Thyroid gland (tissue), 4 donors: ENCODE measurements around the gene NUPR1. TPM values are rescaled to one million over a fixed set of nuclear protein-coding genes. Genes with fewer than 3 reads are reported as not detected.
"Not testable (repeated sequence)": the region's sequence is repeated elsewhere in the genome, so short reads cannot be mapped to it uniquely, and the experiment has no call there.

Source experiments
- DNase-seq, 2 donors: peaks; one replicate each; pipeline ENCODE4 v3.0.0-alpha.2; 2019
- H3K27ac ChIP-seq, 3 donors: fragments of 200-600 bp; sonication (generic); 1 replicate in 2 of 3; 2 replicates in 1 of 3; pipeline ENCODE4 v1.5.1; 2016 to 2019; ENCODE audit warnings: mild to moderate bottlenecking in 1 of 3, moderate library complexity in 1 of 3
- H3K27me3 ChIP-seq: fragments of 200-600 bp; sonication (generic); one replicate; pipeline ENCODE4 v1.5.1; 2019
- H3K36me3 ChIP-seq, 2 donors: fragments of 200-600 bp; sonication (generic); one replicate each; pipeline ENCODE4 v1.5.1; 2016 to 2019
- H3K4me1 ChIP-seq, 2 donors: fragments of 200-600 bp; sonication (generic); one replicate each; pipeline ENCODE4 v1.5.1; 2017 to 2019
- H3K4me3 ChIP-seq, 3 donors: fragments of 200-600 bp; sonication (generic); replicated peaks in 1 of 3; 1 replicate in 2 of 3; 2 replicates in 1 of 3; pipeline ENCODE4 v1.5.1; 2016; ENCODE audit warnings: mild to moderate bottlenecking in 1 of 3
- H3K9me3 ChIP-seq: fragments of 200-600 bp; sonication (generic); one replicate; pipeline ENCODE4 v1.5.1; 2017
- CTCF ChIP-seq, 6 experiments: fragments of 200-600 bp in 3 of 6; fragments of 450-650 bp in 3 of 6; sonication (generic) in 3 of 6; IDR thresholded peaks; one replicate each; pipeline ENCODE4 v1.5.1; 2016 to 2019; ENCODE audit warnings: antibody characterized with exemption in 6 of 6, mild to moderate bottlenecking in 2 of 6, inconsistent platforms in 1 of 6, moderate library complexity in 1 of 6
- POLR2A ChIP-seq, 2 donors: fragments of 450-650 bp; IDR thresholded peaks; one replicate each; pipeline ENCODE4 v1.6.1; 2017; ENCODE audit warnings: antibody characterized with exemption in 2 of 2, mild to moderate bottlenecking in 2 of 2, moderate library complexity in 1 of 2
- WGBS, 2 donors: methylation state at CpG; one replicate each; pipeline ENCODE4 v1.1.5; 2017; 5-methylcytosine and 5-hydroxymethylcytosine counted together
- intact Hi-C: fragments of 100-400 bp; cut with DNase I; formaldehyde crosslinking; loops from one replicate; pipeline ENCODE4 v1.15.1; 2023
- total RNA-seq, 4 donors: library from RNA; depleted of rRNA; stranded (reverse); fragments of >200 nt; gene quantifications; one replicate each; pipeline ENCODE4 v1.2.3, GENCODE V29; 2016

The NUPR1 gene
- total RNA-seq, 4 donors from 2014 or later, result 53.3 to 1,103 (median 535) TPM

GRCh38 chr16:28503470-28504259 lies 35.1 kb downstream of the NUPR1 start:
- TF ChIP-seq POLR2A (IDR thresholded peaks at IDR 0.05) (no peak), CTCF (IDR thresholded peaks at IDR 0.05) (no peak)
- WGBS, 2 donors, result 88 to 98% methylated on average over 9 to 13 of the region's 15 CpGs
- no peak overlapping the region for H3K4me3 ChIP-seq
- peak overlapping the region; percentile 78 to 91 (median 80) for H3K27ac ChIP-seq
- no peaks in the 10 kb centered on the region for H3K36me3 ChIP-seq
- DNase-seq, result no peak
- intact Hi-C loops, result no loop called here
- H3K9me3 ChIP-seq, result no peaks in the 10 kb centered on the region
- H3K27me3 ChIP-seq, result no peaks in the 10 kb centered on the region
- peaks cover 22 to 44% of the 10 kb centered on the region in 2 donors for H3K4me1 ChIP-seq

- TF ChIP-seq CTCF (IDR thresholded peaks at IDR 0.05), result no peak
- no peak for TF ChIP-seq POLR2A (IDR thresholded peaks at IDR 0.05)
- no peak for DNase-seq
- Histone ChIP-seq H3K4me3 (no peak overlapping the region), H3K27me3 (no peaks in the 10 kb centered on the region), H3K9me3 (no peaks in the 10 kb centered on the region), H3K27ac (no peak overlapping the region), H3K36me3 (no peaks in the 10 kb centered on the region), H3K4me1 (peaks cover 17 to 33% of the 10 kb centered on the region in 2 donors)
- 87 to 88% methylated on average over 2 of the region's 2 CpGs for WGBS, 2 donors
- intact Hi-C loops, result no loop called here
These were observed 36.5 kb downstream of the NUPR1 start for GRCh38 chr16:28502290-28502689.

GRCh38 chr16:28501258-28502232 lies 37.2 kb downstream of the NUPR1 start:
- H3K27ac ChIP-seq, result no peak overlapping the region
- no peaks in the 10 kb centered on the region for H3K27me3 ChIP-seq
- no peak for DNase-seq
- intact Hi-C loops, result no loop called here
- H3K9me3 ChIP-seq, result no peaks in the 10 kb centered on the region
- peaks cover 17 to 29% of the 10 kb centered on the region in 2 donors for H3K4me1 ChIP-seq
- TF ChIP-seq POLR2A (IDR thresholded peaks at IDR 0.05) (no peak), CTCF (IDR thresholded peaks at IDR 0.05) (no peak)
- WGBS, 2 donors, result 87 to 91% methylated on average over 17 to 19 of the region's 19 CpGs
- no peaks in the 10 kb centered on the region for H3K36me3 ChIP-seq
- no peak overlapping the region for H3K4me3 ChIP-seq

- H3K36me3 ChIP-seq, intact Hi-C loops, H3K9me3 ChIP-seq, H3K27me3 ChIP-seq, H3K4me3 ChIP-seq: not testable (repeated sequence)
- peak; percentile 60 to 69 for DNase-seq
- WGBS, 2 donors, result 82 to 86% methylated on average over 18 of the region's 18 CpGs
- Histone ChIP-seq H3K4me1 (peaks cover 13 to 20% of the 10 kb centered on the region in 2 donors), H3K27ac (peak overlapping the region in 1 of 3 donors; percentile 10)
These were observed 38.1 kb downstream of the NUPR1 start for GRCh38 chr16:28500476-28501180.

GRCh38 chr16:28499854-28500253 lies 38.9 kb downstream of the NUPR1 start:
- no peak for DNase-seq
- Histone ChIP-seq H3K36me3 (no peaks in the 10 kb centered on the region), H3K9me3 (no peaks in the 10 kb centered on the region), H3K4me3 (no peak overlapping the region), H3K27ac (no peak overlapping the region), H3K4me1 (peaks cover 8 to 16% of the 10 kb centered on the region in 2 donors), H3K27me3 (no peaks in the 10 kb centered on the region)
- 81 to 86% methylated on average over 10 of the region's 10 CpGs for WGBS, 2 donors
- intact Hi-C loops, result no loop called here
- TF ChIP-seq POLR2A (IDR thresholded peaks at IDR 0.05) (no peak), CTCF (IDR thresholded peaks at IDR 0.05) (no peak)
